NCI-H2029 (cell line): ENCODE data around the gene ANAPC2.

Experiments used
- DNase-seq: peaks from one replicate; lab custom pipeline; 2025; lab: John Stamatoyannopoulos, UW

Gene ANAPC2, protein sequence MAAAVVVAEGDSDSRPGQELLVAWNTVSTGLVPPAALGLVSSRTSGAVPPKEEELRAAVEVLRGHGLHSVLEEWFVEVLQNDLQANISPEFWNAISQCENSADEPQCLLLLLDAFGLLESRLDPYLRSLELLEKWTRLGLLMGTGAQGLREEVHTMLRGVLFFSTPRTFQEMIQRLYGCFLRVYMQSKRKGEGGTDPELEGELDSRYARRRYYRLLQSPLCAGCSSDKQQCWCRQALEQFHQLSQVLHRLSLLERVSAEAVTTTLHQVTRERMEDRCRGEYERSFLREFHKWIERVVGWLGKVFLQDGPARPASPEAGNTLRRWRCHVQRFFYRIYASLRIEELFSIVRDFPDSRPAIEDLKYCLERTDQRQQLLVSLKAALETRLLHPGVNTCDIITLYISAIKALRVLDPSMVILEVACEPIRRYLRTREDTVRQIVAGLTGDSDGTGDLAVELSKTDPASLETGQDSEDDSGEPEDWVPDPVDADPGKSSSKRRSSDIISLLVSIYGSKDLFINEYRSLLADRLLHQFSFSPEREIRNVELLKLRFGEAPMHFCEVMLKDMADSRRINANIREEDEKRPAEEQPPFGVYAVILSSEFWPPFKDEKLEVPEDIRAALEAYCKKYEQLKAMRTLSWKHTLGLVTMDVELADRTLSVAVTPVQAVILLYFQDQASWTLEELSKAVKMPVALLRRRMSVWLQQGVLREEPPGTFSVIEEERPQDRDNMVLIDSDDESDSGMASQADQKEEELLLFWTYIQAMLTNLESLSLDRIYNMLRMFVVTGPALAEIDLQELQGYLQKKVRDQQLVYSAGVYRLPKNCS

GRCh38 chr9:137188490-137189296 is at the start of gene ANAPC2, which contains the start of gene SSNA1:
ANAPC2 (minus strand) TSS chr9:137188560; CDS start chr9:137188532, 28 bp downstream.
SSNA1 (plus strand) TSS chr9:137188676; CDS start chr9:137188727, 51 bp downstream.
- DNase-seq, result peak; percentile 90

- DNase-seq, result peak; percentile 67
Measured at GRCh38 chr9:137236936-137237421, 48.6 kb upstream of the ANAPC2 start.

DNA sequence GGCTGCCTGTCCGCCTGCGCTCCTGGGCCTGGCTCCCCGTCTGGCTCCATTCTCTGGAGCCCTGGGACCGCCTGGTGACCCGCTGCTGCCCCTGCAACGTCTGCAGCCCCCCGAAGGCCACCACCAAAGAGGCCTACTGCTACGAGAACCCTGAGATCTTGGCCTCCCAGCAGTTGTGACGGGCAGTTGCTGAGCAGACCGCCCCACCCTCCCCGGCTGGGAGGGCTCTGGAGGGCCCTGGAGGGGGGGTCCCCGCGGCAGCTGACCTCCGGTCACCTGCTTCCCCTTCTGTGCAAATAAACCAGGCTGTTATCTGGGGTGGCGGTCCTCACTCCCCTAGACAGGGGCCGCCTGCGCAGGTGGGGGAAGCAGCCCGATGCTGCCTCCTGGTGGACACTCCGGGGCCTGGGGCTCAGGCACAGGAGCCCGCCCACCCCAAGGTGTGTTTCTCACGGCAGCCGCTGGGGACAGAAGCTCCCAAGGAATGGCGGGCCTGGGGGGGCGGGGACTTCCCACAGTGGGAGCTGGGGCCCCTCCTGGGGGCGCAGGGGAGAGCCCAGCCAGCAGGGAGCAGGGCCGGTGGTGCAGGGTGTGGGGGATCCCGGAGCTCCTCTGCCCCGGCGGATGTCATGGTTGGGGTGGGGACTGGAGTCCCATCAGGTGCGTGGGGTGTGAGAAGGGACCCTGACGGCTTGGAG is 48.0 kb upstream of the ANAPC2 start:
- peak; percentile 84 for DNase-seq

- DNase-seq, result no peak
Measured at GRCh38 chr9:137235424-137236237, 47.3 kb upstream of the ANAPC2 start.

DNA sequence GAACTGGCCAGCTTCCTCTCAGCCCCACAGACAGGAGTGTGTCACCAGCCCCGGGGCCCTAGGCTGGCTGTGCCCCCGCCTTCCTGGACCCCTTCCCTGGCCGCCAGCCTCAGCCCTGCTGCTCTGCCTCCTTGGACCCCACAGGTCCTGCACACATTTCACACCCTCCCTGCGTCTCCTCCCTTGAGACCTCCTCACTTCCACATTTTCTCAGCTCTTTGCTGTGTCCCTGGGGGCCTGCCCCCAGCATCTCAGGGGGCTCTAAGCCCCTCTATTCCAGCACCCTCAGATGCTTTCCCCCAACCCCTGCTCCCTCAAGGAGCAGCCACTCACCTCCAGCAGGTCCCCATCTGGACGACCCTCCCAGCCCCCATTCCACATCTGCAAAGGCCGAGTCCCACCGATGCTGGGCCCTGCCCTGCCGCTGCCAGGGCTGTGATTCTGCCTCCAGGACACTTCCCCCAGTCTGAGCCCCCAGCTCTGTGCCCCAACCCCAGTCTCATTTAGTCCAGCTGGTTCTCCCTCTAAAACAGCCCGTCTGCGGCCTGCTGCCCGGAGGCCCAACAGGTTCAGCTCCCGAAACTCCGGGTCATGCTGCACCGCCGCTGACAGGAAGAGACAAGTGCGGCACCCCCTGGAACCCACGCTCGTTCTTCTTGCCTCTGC is 46.5 kb upstream of the ANAPC2 start:
- DNase-seq, result no peak

DNA sequence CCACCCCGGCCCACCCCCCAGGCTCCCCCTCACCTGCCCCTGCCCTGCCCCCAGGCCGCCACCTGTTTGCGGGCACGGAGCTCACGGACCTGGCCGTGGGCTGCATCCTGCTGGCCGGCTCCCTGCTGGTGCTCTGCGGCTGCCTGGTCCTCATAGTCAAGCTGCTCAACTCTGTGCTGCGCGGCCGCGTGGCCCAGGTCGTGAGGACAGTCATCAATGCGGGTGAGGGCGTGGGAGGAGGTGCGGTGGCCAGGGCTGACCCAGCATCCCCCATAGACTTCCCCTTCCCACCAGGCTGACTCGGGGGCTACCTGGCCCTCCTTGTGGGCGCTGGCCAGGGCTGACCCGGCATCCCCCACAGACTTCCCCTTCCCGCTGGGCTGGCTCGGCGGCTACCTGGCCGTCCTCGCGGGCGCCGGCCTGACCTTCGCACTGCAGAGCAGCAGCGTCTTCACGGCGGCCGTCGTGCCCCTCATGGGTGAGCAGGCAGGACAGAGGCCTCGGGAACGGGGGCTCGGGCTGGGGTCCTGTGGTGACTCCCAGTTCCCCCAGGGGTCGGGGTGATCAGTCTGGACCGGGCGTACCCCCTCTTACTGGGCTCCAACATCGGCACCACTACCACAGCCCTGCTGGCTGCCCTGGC is 45.8 kb upstream of the ANAPC2 start:
- DNase-seq, result no peak

DNA sequence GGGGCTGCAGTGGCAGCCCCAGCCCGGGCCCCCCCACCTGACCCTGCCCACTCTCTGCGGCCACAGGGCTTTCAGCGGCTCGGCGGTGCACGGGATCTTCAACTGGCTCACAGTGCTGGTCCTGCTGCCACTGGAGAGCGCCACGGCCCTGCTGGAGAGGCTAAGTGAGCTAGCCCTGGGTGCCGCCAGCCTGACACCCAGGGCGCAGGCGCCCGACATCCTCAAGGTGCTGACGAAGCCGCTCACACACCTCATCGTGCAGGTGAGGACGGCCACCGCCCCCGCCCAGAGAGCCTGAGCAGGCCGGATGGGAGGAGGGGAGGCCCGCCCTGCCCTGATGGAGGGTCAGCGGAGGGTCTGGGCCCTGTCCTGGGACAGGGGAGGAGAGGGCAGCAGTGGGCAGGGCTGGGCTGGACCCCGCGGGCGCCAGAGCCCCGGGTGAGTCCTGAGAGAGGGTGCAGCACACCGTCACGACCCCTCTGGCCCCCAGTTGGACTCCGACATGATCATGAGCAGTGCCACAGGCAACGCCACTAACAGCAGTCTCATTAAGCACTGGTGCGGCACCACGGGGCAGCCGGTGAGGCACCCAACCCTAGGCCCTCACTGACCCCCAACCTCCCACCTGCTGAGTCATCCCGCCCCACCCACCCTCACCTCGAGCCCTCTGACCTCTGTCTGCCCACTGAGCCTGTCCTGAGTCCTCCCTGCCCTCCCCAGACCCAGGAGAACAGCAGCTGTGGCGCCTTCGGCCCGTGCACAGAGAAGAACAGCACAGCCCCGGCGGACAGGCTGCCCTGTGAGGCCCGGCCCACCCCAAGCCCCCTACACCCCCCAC is 45.0 kb upstream of the ANAPC2 start:
- no peak for DNase-seq

DNA sequence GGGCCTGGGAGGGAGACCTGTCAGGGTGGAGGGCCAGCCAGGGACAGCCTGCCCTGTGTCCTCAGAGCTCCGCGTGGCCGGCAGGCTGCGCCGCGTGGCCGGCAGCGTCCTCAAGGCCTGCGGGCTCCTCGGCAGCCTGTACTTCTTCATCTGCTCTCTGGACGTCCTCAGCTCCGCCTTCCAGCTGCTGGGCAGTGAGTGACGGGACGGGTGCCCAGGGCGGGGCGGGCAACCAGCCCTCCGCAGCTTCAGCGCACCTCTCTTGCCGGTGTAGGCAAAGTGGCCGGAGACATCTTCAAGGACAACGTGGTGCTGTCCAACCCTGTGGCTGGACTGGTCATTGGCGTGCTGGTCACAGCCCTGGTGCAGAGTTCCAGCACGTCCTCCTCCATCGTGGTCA is 44.1 kb upstream of the ANAPC2 start:
- DNase-seq, result no peak

GRCh38 chr9:137232101-137232500 is 43.7 kb upstream of the ANAPC2 start:
- no peak for DNase-seq

- no peak for DNase-seq
Measured at GRCh38 chr9:137231372-137232039, 43.1 kb upstream of the ANAPC2 start.

- DNase-seq, result no peak
Measured at GRCh38 chr9:137230705-137231371, 42.5 kb upstream of the ANAPC2 start, which contains the start of gene SLC34A3. SLC34A3 (plus strand) TSS chr9:137230901; CDS start chr9:137231703, 802 bp downstream.

- no peak for DNase-seq
Measured at GRCh38 chr9:137229903-137230704, 41.7 kb upstream of the ANAPC2 start.

- DNase-seq, result no peak
Measured at GRCh38 chr9:137228968-137229896, 40.9 kb upstream of the ANAPC2 start.

GRCh38 chr9:137228506-137228967 is 40.2 kb upstream of the ANAPC2 start:
- no peak for DNase-seq

GRCh38 chr9:137227853-137228505 is 39.6 kb upstream of the ANAPC2 start:
- DNase-seq, result no peak
